ENCODE results near the gene MAML2.

DNA sequence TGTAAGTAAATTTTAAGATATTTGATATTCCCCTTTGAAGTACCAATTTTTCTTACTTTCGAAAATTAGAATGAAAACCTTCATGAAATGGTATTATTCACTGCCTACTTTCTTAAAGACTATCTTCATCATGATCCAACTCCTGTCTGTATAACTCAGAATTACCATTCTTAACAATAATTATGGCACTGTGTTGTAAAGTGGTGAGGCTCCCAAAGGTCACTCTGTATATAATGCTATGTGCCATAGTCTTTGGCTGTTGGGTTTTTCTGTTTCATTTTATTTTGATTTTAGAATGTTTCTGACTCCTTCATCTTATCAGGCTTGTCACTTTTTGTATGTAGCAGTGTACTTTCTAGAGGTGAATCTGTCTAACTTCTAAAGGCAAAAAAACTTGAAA lies 52.4 kb downstream of the MAML2 start:
- TF ChIP-seq, protein P1, sequence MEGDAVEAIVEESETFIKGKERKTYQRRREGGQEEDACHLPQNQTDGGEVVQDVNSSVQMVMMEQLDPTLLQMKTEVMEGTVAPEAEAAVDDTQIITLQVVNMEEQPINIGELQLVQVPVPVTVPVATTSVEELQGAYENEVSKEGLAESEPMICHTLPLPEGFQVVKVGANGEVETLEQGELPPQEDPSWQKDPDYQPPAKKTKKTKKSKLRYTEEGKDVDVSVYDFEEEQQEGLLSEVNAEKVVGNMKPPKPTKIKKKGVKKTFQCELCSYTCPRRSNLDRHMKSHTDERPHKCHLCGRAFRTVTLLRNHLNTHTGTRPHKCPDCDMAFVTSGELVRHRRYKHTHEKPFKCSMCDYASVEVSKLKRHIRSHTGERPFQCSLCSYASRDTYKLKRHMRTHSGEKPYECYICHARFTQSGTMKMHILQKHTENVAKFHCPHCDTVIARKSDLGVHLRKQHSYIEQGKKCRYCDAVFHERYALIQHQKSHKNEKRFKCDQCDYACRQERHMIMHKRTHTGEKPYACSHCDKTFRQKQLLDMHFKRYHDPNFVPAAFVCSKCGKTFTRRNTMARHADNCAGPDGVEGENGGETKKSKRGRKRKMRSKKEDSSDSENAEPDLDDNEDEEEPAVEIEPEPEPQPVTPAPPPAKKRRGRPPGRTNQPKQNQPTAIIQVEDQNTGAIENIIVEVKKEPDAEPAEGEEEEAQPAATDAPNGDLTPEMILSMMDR (IDR thresholded peaks at IDR 0.05), result no peak
- TF ChIP-seq, protein P2, sequence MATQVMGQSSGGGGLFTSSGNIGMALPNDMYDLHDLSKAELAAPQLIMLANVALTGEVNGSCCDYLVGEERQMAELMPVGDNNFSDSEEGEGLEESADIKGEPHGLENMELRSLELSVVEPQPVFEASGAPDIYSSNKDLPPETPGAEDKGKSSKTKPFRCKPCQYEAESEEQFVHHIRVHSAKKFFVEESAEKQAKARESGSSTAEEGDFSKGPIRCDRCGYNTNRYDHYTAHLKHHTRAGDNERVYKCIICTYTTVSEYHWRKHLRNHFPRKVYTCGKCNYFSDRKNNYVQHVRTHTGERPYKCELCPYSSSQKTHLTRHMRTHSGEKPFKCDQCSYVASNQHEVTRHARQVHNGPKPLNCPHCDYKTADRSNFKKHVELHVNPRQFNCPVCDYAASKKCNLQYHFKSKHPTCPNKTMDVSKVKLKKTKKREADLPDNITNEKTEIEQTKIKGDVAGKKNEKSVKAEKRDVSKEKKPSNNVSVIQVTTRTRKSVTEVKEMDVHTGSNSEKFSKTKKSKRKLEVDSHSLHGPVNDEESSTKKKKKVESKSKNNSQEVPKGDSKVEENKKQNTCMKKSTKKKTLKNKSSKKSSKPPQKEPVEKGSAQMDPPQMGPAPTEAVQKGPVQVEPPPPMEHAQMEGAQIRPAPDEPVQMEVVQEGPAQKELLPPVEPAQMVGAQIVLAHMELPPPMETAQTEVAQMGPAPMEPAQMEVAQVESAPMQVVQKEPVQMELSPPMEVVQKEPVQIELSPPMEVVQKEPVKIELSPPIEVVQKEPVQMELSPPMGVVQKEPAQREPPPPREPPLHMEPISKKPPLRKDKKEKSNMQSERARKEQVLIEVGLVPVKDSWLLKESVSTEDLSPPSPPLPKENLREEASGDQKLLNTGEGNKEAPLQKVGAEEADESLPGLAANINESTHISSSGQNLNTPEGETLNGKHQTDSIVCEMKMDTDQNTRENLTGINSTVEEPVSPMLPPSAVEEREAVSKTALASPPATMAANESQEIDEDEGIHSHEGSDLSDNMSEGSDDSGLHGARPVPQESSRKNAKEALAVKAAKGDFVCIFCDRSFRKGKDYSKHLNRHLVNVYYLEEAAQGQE (IDR thresholded peaks at IDR 0.05; ENCODE audit: insufficient read depth in 1 of 2, low read depth in 2 of 2, low read length in 1 of 2), result no peak
- TF ChIP-seq SIN3A (IDR thresholded peaks at IDR 0.05; ENCODE audit: borderline replicate concordance, insufficient read depth, low read depth, low read length) (no peak), POLR2AphosphoS5 (IDR thresholded peaks at IDR 0.05; ENCODE audit: low read depth, low read length) (no peak)

Measured in Panc1 (cell line).